Measurements from ENCODE around the gene OR9K2.

DNA sequence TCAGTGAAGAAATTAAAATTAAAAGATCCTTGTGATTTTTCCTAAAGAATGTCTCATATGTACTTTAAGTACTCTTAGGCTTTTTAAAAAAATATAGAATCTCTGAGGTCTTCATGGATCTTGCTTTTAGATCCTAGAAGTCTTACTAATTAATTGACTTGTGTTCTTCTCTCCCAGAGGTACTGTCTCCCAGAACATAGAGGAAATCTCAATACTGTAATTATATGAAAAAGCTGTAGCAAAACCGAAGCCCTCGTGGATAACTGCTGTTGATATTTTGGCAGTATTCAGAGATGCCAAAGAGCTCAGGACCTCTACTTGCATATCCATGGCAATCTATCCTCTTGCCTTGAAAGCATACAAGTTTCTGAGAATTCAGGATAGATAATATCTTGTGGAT lies at the start of gene OR9K2:
- TF ChIP-seq MLX (CRISPR knock-in tag; IDR thresholded peaks at IDR 0.05) (no peak), MAX (CRISPR knock-in tag; IDR thresholded peaks at IDR 0.05) (no peak), CBFB (CRISPR knock-in tag; IDR thresholded peaks at IDR 0.05; ENCODE audit: low read depth) (no peak), TEAD4 (CRISPR knock-in tag; IDR thresholded peaks at IDR 0.05) (no peak), IRF1 (CRISPR knock-in tag; IDR thresholded peaks at IDR 0.05) (no peak), ZSCAN18 (CRISPR knock-in tag; IDR thresholded peaks at IDR 0.05) (no peak)
- TF ChIP-seq, protein P1, sequence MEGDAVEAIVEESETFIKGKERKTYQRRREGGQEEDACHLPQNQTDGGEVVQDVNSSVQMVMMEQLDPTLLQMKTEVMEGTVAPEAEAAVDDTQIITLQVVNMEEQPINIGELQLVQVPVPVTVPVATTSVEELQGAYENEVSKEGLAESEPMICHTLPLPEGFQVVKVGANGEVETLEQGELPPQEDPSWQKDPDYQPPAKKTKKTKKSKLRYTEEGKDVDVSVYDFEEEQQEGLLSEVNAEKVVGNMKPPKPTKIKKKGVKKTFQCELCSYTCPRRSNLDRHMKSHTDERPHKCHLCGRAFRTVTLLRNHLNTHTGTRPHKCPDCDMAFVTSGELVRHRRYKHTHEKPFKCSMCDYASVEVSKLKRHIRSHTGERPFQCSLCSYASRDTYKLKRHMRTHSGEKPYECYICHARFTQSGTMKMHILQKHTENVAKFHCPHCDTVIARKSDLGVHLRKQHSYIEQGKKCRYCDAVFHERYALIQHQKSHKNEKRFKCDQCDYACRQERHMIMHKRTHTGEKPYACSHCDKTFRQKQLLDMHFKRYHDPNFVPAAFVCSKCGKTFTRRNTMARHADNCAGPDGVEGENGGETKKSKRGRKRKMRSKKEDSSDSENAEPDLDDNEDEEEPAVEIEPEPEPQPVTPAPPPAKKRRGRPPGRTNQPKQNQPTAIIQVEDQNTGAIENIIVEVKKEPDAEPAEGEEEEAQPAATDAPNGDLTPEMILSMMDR (IDR thresholded peaks at IDR 0.05) = no peak

All from WTC11 (cell line).